ENCODE results near the gene PDCD2. TPM values are rescaled to one million over a fixed set of nuclear protein-coding genes. Genes with fewer than 3 reads are reported as not detected.

PDCD2 gene
- total RNA-seq, 1 donor from 2014 or later, result 96.4 TPM

Other genes starting within 250 kb of the PDCD2 start
- 300 and 420 TPM in 2 replicates for gene PSMB1, start 31.3 kb downstream of the PDCD2 start, total RNA-seq (ENCODE audit: low replicate concordance)
- gene TBP, start 30.3 kb downstream of the PDCD2 start, total RNA-seq (ENCODE audit: low replicate concordance), result 23.0 and 27.1 TPM in 2 replicates

Measured in neural progenitor cell (in vitro differentiated cells).